Fibroblast of lung (primary cell): ENCODE measurements around the gene LY9. TPM values are rescaled to one million over a fixed set of nuclear protein-coding genes. Genes with fewer than 3 reads are reported as not detected.

Source experiments
- DNase-seq, 2 donors: peaks; one replicate each; pipeline versions ENCODE4 v3.0.0 to v3.0.0-alpha.2; 2010; ENCODE audit warnings: low read depth in 2 of 2
- H2AFZ ChIP-seq: 2 replicates; pipeline ENCODE4 v1.5.1; 2012; ENCODE audit warnings: low read length, control low read depth, inconsistent platforms
- H3K27ac ChIP-seq: 2 replicates; pipeline ENCODE4 v1.5.1; 2011; ENCODE audit warnings: low read length, control low read depth; ENCODE audit not compliant: insufficient read depth
- H3K27me3 ChIP-seq: 2 replicates; pipeline ENCODE4 v1.5.1; 2011; ENCODE audit warnings: mild to moderate bottlenecking, low read length; ENCODE audit not compliant: control insufficient read depth, insufficient read depth
- H3K36me3 ChIP-seq: 2 replicates; pipeline ENCODE4 v1.5.1; 2011; ENCODE audit warnings: low read length; ENCODE audit not compliant: control insufficient read depth, insufficient read depth
- H3K4me1 ChIP-seq: 2 replicates; pipeline ENCODE4 v1.5.1; 2011; ENCODE audit warnings: low read length; ENCODE audit not compliant: control insufficient read depth, insufficient read depth; ENCODE audit errors: extremely low read depth
- H3K4me2 ChIP-seq: 2 replicates; pipeline ENCODE4 v1.5.1; 2011; ENCODE audit warnings: low read length, control low read depth; ENCODE audit not compliant: insufficient read depth; ENCODE audit errors: extremely low read depth
- H3K4me3 ChIP-seq, 4 experiments: fragments of 200-600 bp in 1 of 4; sonication (generic) in 1 of 4; replicated peaks in 1 of 4; 2 replicates each; pipeline ENCODE4 v1.5.1; 2011 to 2016; ENCODE audit warnings: low read length in 4 of 4, low read depth in 3 of 4, mild to moderate bottlenecking in 3 of 4, control low read depth in 2 of 4, inconsistent platforms in 1 of 4, mixed read lengths in 1 of 4; ENCODE audit not compliant: insufficient read depth in 1 of 4; ENCODE audit errors: control extremely low read depth in 1 of 4
- H3K79me2 ChIP-seq: 2 replicates; pipeline ENCODE4 v1.5.1; 2012; ENCODE audit warnings: mild to moderate bottlenecking, low read length, inconsistent platforms; ENCODE audit not compliant: control insufficient read depth, insufficient read depth
- H3K9ac ChIP-seq: 2 replicates; pipeline ENCODE4 v1.5.1; 2011; ENCODE audit warnings: mild to moderate bottlenecking, low read length, control low read depth; ENCODE audit not compliant: insufficient read depth
- H3K9me3 ChIP-seq: 2 replicates; pipeline ENCODE4 v1.5.1; 2012; ENCODE audit warnings: low read depth, low read length; ENCODE audit not compliant: control insufficient read depth, insufficient read depth
- H4K20me1 ChIP-seq: 2 replicates; pipeline ENCODE4 v1.5.1; 2011; ENCODE audit warnings: low read length; ENCODE audit not compliant: control insufficient read depth, insufficient read depth; ENCODE audit errors: extremely low read depth
- EZH2 ChIP-seq: IDR thresholded peaks from 2 replicates; pipeline ENCODE4 v1.5.1; 2012; ENCODE audit warnings: low read length, control low read depth, mild to moderate bottlenecking; ENCODE audit errors: missing control alignments
- polyA plus RNA-seq, 2 donors: library from polyadenylated mRNA; depleted of rRNA in 1 of 2; stranded (reverse) in 1 of 2; unstranded in 1 of 2; fragments of >200 nt; gene quantifications; 2 replicates each; pipeline ENCODE4 v1.2.1, GENCODE V29; 2011 to 2012; ENCODE audit warnings: missing spikeins in 1 of 2
- total RNA-seq: library from RNA; depleted of rRNA; stranded (reverse); fragments of >200 nt; gene quantifications from 2 replicates; pipeline ENCODE4 v1.2.1, GENCODE V29; 2014
- TF ChIP-seq, protein P1 (sequence below), 2 donors: IDR thresholded peaks in 1 of 2; conservative IDR thresholded peaks in 1 of 2; 1 replicate in 1 of 2; 2 replicates in 1 of 2; pipeline ENCODE4 v1.5.1; 2011 to 2012; ENCODE audit warnings: low read length in 2 of 2, control low read depth in 1 of 2, inconsistent platforms in 1 of 2, low read depth in 1 of 2, mild to moderate bottlenecking in 1 of 2

The LY9 gene
- total and polyA plus RNA-seq, 2 donors (not counting 1 experiment from before 2014, with no cell fraction given): not detected

DNA sequence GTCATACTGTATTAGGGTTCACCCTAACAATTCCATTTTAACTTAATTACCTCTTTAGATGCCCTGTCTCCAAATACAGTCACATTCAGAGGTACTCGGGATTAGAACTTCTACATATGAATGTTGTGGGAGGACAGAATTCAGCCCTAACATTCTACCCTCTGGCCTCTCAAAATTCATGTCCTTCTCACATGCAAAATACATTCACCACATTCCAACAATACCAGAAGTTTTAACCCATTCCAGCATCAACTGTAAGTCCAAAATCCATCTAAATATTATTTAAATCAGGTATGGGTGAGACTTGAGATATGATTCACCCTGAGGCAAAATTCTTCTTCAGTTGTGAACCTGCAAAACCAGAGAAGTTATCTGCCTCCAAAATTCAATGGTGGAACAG lies 14.5 kb downstream of the LY9 start:
- DNase-seq: no peak
- H2AFZ ChIP-seq: no peak overlapping the region
- no peaks in the 10 kb centered on the region for H3K27me3 ChIP-seq
- H3K9me3 ChIP-seq: no peaks in the 10 kb centered on the region
- H3K36me3 ChIP-seq: no peaks in the 10 kb centered on the region
- TF ChIP-seq, protein P1, sequence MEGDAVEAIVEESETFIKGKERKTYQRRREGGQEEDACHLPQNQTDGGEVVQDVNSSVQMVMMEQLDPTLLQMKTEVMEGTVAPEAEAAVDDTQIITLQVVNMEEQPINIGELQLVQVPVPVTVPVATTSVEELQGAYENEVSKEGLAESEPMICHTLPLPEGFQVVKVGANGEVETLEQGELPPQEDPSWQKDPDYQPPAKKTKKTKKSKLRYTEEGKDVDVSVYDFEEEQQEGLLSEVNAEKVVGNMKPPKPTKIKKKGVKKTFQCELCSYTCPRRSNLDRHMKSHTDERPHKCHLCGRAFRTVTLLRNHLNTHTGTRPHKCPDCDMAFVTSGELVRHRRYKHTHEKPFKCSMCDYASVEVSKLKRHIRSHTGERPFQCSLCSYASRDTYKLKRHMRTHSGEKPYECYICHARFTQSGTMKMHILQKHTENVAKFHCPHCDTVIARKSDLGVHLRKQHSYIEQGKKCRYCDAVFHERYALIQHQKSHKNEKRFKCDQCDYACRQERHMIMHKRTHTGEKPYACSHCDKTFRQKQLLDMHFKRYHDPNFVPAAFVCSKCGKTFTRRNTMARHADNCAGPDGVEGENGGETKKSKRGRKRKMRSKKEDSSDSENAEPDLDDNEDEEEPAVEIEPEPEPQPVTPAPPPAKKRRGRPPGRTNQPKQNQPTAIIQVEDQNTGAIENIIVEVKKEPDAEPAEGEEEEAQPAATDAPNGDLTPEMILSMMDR (conservative IDR thresholded peaks at IDR 0.05 in 1 of 2, IDR thresholded peaks at IDR 0.05 in 1 of 2; ENCODE audit: low read depth in 1 of 2, low read length in 2 of 2): no peak
- no peak for TF ChIP-seq EZH2
- no peaks in the 10 kb centered on the region for H4K20me1 ChIP-seq
- no peaks in the 10 kb centered on the region for H3K79me2 ChIP-seq
- no peaks in the 10 kb centered on the region for H3K4me1 ChIP-seq
- no peak overlapping the region for H3K9ac ChIP-seq
- H3K4me2 ChIP-seq: no peak overlapping the region
- no peak overlapping the region for H3K27ac ChIP-seq
- H3K4me3 ChIP-seq: no peak overlapping the region

DNA sequence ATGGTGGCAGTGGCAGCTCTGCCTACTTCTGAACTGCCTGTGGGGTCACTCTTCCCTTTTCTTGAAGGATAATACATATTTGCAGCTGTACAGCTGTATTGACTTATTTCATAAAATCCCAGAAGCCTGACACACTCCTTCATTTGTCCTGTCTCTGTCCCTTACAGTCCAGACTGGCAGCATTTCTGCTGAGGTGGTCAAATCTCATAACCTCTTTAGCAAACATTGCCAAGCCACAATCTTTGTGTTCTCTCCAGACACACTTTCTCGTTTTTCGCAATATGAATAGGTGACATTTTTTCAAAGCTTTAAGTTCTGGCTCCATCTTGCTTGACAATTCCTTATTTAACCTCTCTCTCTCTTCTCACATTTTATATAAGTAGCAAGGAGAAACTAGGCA lies 15.2 kb downstream of the LY9 start:
- no peak overlapping the region for H3K9ac ChIP-seq
- TF ChIP-seq, protein P1 (conservative IDR thresholded peaks at IDR 0.05 in 1 of 2, IDR thresholded peaks at IDR 0.05 in 1 of 2; ENCODE audit: low read depth in 1 of 2, low read length in 2 of 2): no peak
- TF ChIP-seq EZH2: no peak
- H3K4me2 ChIP-seq: no peak overlapping the region
- H3K4me3 ChIP-seq: no peak overlapping the region
- no peak overlapping the region for H2AFZ ChIP-seq
- no peak overlapping the region for H3K27ac ChIP-seq
- no peaks in the 10 kb centered on the region for H4K20me1 ChIP-seq
- no peaks in the 10 kb centered on the region for H3K4me1 ChIP-seq
- DNase-seq: no peak
- H3K79me2 ChIP-seq: no peaks in the 10 kb centered on the region
- no peaks in the 10 kb centered on the region for H3K27me3 ChIP-seq
- no peaks in the 10 kb centered on the region for H3K36me3 ChIP-seq
- no peaks in the 10 kb centered on the region for H3K9me3 ChIP-seq

DNA sequence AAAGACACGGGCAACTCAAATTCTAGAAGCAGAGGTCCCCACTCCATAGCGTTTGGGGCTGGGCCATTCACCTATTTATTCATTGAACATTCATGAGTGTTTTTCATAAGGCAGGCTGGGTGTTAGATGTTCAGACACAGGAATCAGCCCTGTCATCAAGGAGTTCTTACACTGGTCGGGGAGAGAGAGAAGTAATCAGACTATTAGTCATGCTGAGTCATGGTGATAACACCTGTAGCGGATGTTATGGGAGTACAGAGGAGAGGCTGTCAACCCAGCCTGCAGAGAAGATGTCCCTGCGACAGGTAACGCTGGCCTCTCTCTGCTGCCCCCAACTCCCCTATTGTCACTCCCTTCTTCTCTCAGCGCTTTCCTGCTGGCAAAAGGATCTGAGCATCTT lies 17.2 kb downstream of the LY9 start:
- no peak for TF ChIP-seq EZH2
- TF ChIP-seq, protein P1 (conservative IDR thresholded peaks at IDR 0.05 in 1 of 2, IDR thresholded peaks at IDR 0.05 in 1 of 2; ENCODE audit: low read depth in 1 of 2, low read length in 2 of 2): no peak

More for the DNA sequence above, 17.2 kb downstream of the LY9 start:
- H4K20me1 ChIP-seq: no peaks in the 10 kb centered on the region
- H3K4me2 ChIP-seq: no peak overlapping the region
- no peak overlapping the region for H2AFZ ChIP-seq
- H3K9me3 ChIP-seq: no peaks in the 10 kb centered on the region
- H3K4me3 ChIP-seq: no peak overlapping the region
- no peaks in the 10 kb centered on the region for H3K79me2 ChIP-seq
- no peaks in the 10 kb centered on the region for H3K36me3 ChIP-seq
- no peak overlapping the region for H3K9ac ChIP-seq
- no peaks in the 10 kb centered on the region for H3K4me1 ChIP-seq
- H3K27ac ChIP-seq: no peak overlapping the region
- DNase-seq: peak in 1 of 2 donors; percentile 6
- H3K27me3 ChIP-seq: no peaks in the 10 kb centered on the region
